ENCODE measurements around the gene CYSLTR2. TPM values are rescaled to one million over a fixed set of nuclear protein-coding genes. Genes with fewer than 3 reads are reported as not detected.
A peak's percentile ranks its signal among the peaks of the same experiment; 100 is the strongest.

CYSLTR2 gene
- total and polyA plus RNA-seq, 4 donors: 1.3 to 7.1 (median 1.8) TPM

- no peaks in the 10 kb centered on the region for H3K27me3 ChIP-seq (ENCODE audit: control insufficient read depth, insufficient read depth, low read length)
- no peak overlapping the region for H3K4me3 ChIP-seq (ENCODE audit: low read depth, low read length)
- no peak overlapping the region for H3K27ac ChIP-seq (ENCODE audit: low read depth, low read length)
- H3K36me3 ChIP-seq (ENCODE audit: control insufficient read depth, insufficient read depth, low read length): no peaks in the 10 kb centered on the region
- WGBS (ENCODE audit: insufficient coverage): 90% methylated on average over 4 of the region's 4 CpGs
- H3K9me3 ChIP-seq (ENCODE audit: control insufficient read depth, insufficient read depth, low read length): no peaks in the 10 kb centered on the region
- no peak for DNase-seq (ENCODE audit: low read depth in 4 of 6, low spot score in 6 of 6)
- no peaks in the 10 kb centered on the region for H3K4me1 ChIP-seq (ENCODE audit: control insufficient read depth, insufficient read depth, low read length)
Measured at GRCh38 chr13:48728876-48729275, 75.1 kb downstream of the CYSLTR2 start.

- WGBS (ENCODE audit: insufficient coverage): 77% methylated on average over 4 of the region's 4 CpGs
Measured at GRCh38 chr13:48729856-48730255, 76.1 kb downstream of the CYSLTR2 start.

GRCh38 chr13:48731001-48731658 is 77.4 kb downstream of the CYSLTR2 start:
- no peak overlapping the region for H3K27ac ChIP-seq (ENCODE audit: low read depth, low read length)
- no peaks in the 10 kb centered on the region for H3K4me1 ChIP-seq (ENCODE audit: control insufficient read depth, insufficient read depth, low read length)
- no peak overlapping the region for H3K4me3 ChIP-seq (ENCODE audit: low read depth, low read length)
- H3K27me3 ChIP-seq (ENCODE audit: control insufficient read depth, insufficient read depth, low read length): no peaks in the 10 kb centered on the region
- WGBS (ENCODE audit: insufficient coverage): 90% methylated on average over 3 of the region's 6 CpGs
- no peak for DNase-seq (ENCODE audit: low read depth in 4 of 6, low spot score in 6 of 6)
- H3K9me3 ChIP-seq (ENCODE audit: control insufficient read depth, insufficient read depth, low read length): no peaks in the 10 kb centered on the region
- H3K36me3 ChIP-seq (ENCODE audit: control insufficient read depth, insufficient read depth, low read length): no peaks in the 10 kb centered on the region

More at GRCh38 chr13:48729856-48730255, 76.1 kb downstream of the CYSLTR2 start:
- Histone ChIP-seq H3K27me3 (ENCODE audit: control insufficient read depth, insufficient read depth, low read length) (no peaks in the 10 kb centered on the region), H3K9me3 (ENCODE audit: control insufficient read depth, insufficient read depth, low read length) (no peaks in the 10 kb centered on the region), H3K4me3 (ENCODE audit: low read depth, low read length) (no peak overlapping the region), H3K36me3 (ENCODE audit: control insufficient read depth, insufficient read depth, low read length) (no peaks in the 10 kb centered on the region), H3K4me1 (ENCODE audit: control insufficient read depth, insufficient read depth, low read length) (no peaks in the 10 kb centered on the region), H3K27ac (ENCODE audit: low read depth, low read length) (no peak overlapping the region)
- DNase-seq (ENCODE audit: low read depth in 4 of 6, low spot score in 6 of 6): no peak

- H3K36me3 ChIP-seq (ENCODE audit: control insufficient read depth, insufficient read depth, low read length): no peaks in the 10 kb centered on the region
- H3K27me3 ChIP-seq (ENCODE audit: control insufficient read depth, insufficient read depth, low read length): no peaks in the 10 kb centered on the region
- no peaks in the 10 kb centered on the region for H3K4me1 ChIP-seq (ENCODE audit: control insufficient read depth, insufficient read depth, low read length)
- DNase-seq (ENCODE audit: low read depth in 4 of 6, low spot score in 6 of 6): peak in 1 of 6 donors; percentile 25
- H3K27ac ChIP-seq (ENCODE audit: low read depth, low read length): no peak overlapping the region
- H3K4me3 ChIP-seq (ENCODE audit: low read depth, low read length): no peak overlapping the region
- H3K9me3 ChIP-seq (ENCODE audit: control insufficient read depth, insufficient read depth, low read length): no peaks in the 10 kb centered on the region
- WGBS (ENCODE audit: insufficient coverage): 42% methylated on average over 14 of the region's 16 CpGs
Measured at GRCh38 chr13:48731957-48732569, 78.3 kb downstream of the CYSLTR2 start.

GRCh38 chr13:48733739-48734335 is 80.1 kb downstream of the CYSLTR2 start:
- H3K9me3 ChIP-seq (ENCODE audit: control insufficient read depth, insufficient read depth, low read length): no peaks in the 10 kb centered on the region
- H3K4me1 ChIP-seq (ENCODE audit: control insufficient read depth, insufficient read depth, low read length): peaks cover 4% of the 10 kb centered on the region
- 92% methylated on average over 5 of the region's 5 CpGs for WGBS (ENCODE audit: insufficient coverage)
- no peaks in the 10 kb centered on the region for H3K27me3 ChIP-seq (ENCODE audit: control insufficient read depth, insufficient read depth, low read length)
- no peaks in the 10 kb centered on the region for H3K36me3 ChIP-seq (ENCODE audit: control insufficient read depth, insufficient read depth, low read length)
- no peak for DNase-seq (ENCODE audit: low read depth in 4 of 6, low spot score in 6 of 6)
- no peak overlapping the region for H3K4me3 ChIP-seq (ENCODE audit: low read depth, low read length)
- H3K27ac ChIP-seq (ENCODE audit: low read depth, low read length): no peak overlapping the region

GRCh38 chr13:48735571-48735970 is 81.8 kb downstream of the CYSLTR2 start:
- no peaks in the 10 kb centered on the region for H3K36me3 ChIP-seq (ENCODE audit: control insufficient read depth, insufficient read depth, low read length)
- no peaks in the 10 kb centered on the region for H3K27me3 ChIP-seq (ENCODE audit: control insufficient read depth, insufficient read depth, low read length)
- no peak overlapping the region for H3K27ac ChIP-seq (ENCODE audit: low read depth, low read length)
- H3K4me3 ChIP-seq (ENCODE audit: low read depth, low read length): no peak overlapping the region
- H3K9me3 ChIP-seq (ENCODE audit: control insufficient read depth, insufficient read depth, low read length): no peaks in the 10 kb centered on the region
- H3K4me1 ChIP-seq (ENCODE audit: control insufficient read depth, insufficient read depth, low read length): peaks cover 4% of the 10 kb centered on the region
- DNase-seq (ENCODE audit: low read depth in 4 of 6, low spot score in 6 of 6): peak in 1 of 6 donors; percentile 62
- WGBS (ENCODE audit: insufficient coverage): 40% methylated on average over 1 of the region's 3 CpGs

- H3K27me3 ChIP-seq (ENCODE audit: control insufficient read depth, insufficient read depth, low read length): no peaks in the 10 kb centered on the region
- H3K27ac ChIP-seq (ENCODE audit: low read depth, low read length): no peak overlapping the region
- no CpG with 5 or more reads among the region's 1 CpG for whole genome bisulfite sequencing (ENCODE audit: insufficient coverage)
- no peak for DNase-seq (ENCODE audit: low read depth in 4 of 6, low spot score in 6 of 6)
- no peak overlapping the region for H3K4me3 ChIP-seq (ENCODE audit: low read depth, low read length)
- no peaks in the 10 kb centered on the region for H3K36me3 ChIP-seq (ENCODE audit: control insufficient read depth, insufficient read depth, low read length)
- H3K9me3 ChIP-seq (ENCODE audit: control insufficient read depth, insufficient read depth, low read length): no peaks in the 10 kb centered on the region
- peaks cover 4% of the 10 kb centered on the region for H3K4me1 ChIP-seq (ENCODE audit: control insufficient read depth, insufficient read depth, low read length)
Measured at GRCh38 chr13:48737689-48738088, 84.0 kb downstream of the CYSLTR2 start.

GRCh38 chr13:48738311-48738710 is 84.6 kb downstream of the CYSLTR2 start:
- Histone ChIP-seq H3K4me1 (ENCODE audit: control insufficient read depth, insufficient read depth, low read length) (peaks cover 4% of the 10 kb centered on the region), H3K4me3 (ENCODE audit: low read depth, low read length) (no peak overlapping the region), H3K9me3 (ENCODE audit: control insufficient read depth, insufficient read depth, low read length) (no peaks in the 10 kb centered on the region), H3K27ac (ENCODE audit: low read depth, low read length) (no peak overlapping the region), H3K27me3 (ENCODE audit: control insufficient read depth, insufficient read depth, low read length) (no peaks in the 10 kb centered on the region), H3K36me3 (ENCODE audit: control insufficient read depth, insufficient read depth, low read length) (no peaks in the 10 kb centered on the region)
- 26% methylated on average over 4 of the region's 6 CpGs for WGBS (ENCODE audit: insufficient coverage)
- peak in 2 of 6 donors; percentile 35 to 37 for DNase-seq (ENCODE audit: low read depth in 4 of 6, low spot score in 6 of 6)

- 81% methylated on average over 9 of the region's 9 CpGs for WGBS (ENCODE audit: insufficient coverage)
- H3K9me3 ChIP-seq (ENCODE audit: control insufficient read depth, insufficient read depth, low read length): no peaks in the 10 kb centered on the region
- DNase-seq (ENCODE audit: low read depth in 4 of 6, low spot score in 6 of 6): no peak
Measured at GRCh38 chr13:48739386-48739964, 85.7 kb downstream of the CYSLTR2 start.

More at GRCh38 chr13:48739386-48739964, 85.7 kb downstream of the CYSLTR2 start:
- H3K27me3 ChIP-seq (ENCODE audit: control insufficient read depth, insufficient read depth, low read length): no peaks in the 10 kb centered on the region
- H3K4me3 ChIP-seq (ENCODE audit: low read depth, low read length): no peak overlapping the region
- H3K27ac ChIP-seq (ENCODE audit: low read depth, low read length): no peak overlapping the region
- H3K36me3 ChIP-seq (ENCODE audit: control insufficient read depth, insufficient read depth, low read length): no peaks in the 10 kb centered on the region
- peaks cover 4% of the 10 kb centered on the region for H3K4me1 ChIP-seq (ENCODE audit: control insufficient read depth, insufficient read depth, low read length)
